GM18907 (cell line): ENCODE results near the gene DYRK1A.
"Not testable (repeated sequence)": the region's sequence is repeated elsewhere in the genome, so short reads cannot be mapped to it uniquely, and the experiment has no call there.

ENCODE experiments used
- ATAC-seq: cut with Tn5 transposase; IDR thresholded peaks from one replicate; pipeline ENCODE4 v1.9.1; 2021; ENCODE audit warnings: mild to moderate bottlenecking, moderate library complexity; ENCODE audit not compliant: unreplicated experiment

The DYRK1A gene

DNA sequence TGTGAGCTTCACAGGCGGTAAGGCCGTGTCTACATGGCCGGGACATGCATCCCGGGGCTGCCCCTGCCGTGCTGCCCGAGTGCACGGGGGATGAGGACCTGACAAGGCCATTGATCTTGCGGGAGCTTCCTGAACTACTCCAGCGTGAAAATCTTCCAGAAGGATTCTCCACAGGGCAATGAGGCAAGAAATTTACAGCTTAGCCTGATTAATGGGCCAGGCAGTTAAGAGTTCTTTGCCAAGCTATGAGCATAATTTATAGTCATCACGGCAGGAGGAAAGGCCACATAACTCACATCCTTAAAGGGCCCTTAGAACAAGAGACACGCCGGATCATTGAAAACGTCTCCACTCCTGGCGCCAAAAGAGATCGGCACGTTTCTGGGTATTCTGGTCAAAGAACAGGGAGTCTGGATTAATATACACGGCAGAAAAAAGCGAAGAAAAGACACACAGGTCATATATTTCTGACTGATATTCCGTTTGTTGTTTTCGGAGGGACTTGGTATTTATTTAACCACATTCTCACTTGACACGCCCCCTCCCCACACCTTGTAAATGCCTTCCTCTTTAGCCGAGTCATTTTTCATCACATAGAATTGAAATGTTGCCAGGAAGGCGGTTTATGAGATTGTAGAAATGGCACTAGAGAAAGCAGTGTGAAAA lies 180.5 kb downstream of the DYRK1A start:
- no peak for ATAC-seq

GRCh38 chr21:37547615-37548200 lies 181.1 kb downstream of the DYRK1A start:
- ATAC-seq = no peak

- no peak for ATAC-seq
These were observed 182.0 kb downstream of the DYRK1A start for GRCh38 chr21:37548521-37548981.

- not testable (repeated sequence) for ATAC-seq
These were observed 183.2 kb downstream of the DYRK1A start for GRCh38 chr21:37549730-37550129.

DNA sequence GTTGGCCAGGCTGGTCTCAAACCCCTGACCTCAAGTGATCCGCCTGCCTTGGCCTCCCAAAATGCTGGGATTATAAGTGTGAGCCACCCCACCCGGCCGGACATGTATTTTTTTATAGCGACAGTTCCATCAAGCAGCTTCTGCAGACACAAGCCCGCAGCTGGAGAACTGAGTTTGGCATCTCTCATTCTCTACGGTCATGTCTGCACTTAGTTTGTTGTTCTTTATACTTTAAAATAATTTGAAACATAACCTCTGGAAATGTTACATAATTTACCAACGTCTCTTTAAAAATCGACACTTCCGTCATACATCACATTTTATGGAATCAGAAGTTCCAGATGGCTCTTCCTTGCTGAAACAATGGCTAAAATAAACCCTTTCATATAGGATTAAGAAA lies 183.6 kb downstream of the DYRK1A start:
- no peak for ATAC-seq

GRCh38 chr21:37550618-37551330 lies 184.2 kb downstream of the DYRK1A start:
- ATAC-seq = no peak

DNA sequence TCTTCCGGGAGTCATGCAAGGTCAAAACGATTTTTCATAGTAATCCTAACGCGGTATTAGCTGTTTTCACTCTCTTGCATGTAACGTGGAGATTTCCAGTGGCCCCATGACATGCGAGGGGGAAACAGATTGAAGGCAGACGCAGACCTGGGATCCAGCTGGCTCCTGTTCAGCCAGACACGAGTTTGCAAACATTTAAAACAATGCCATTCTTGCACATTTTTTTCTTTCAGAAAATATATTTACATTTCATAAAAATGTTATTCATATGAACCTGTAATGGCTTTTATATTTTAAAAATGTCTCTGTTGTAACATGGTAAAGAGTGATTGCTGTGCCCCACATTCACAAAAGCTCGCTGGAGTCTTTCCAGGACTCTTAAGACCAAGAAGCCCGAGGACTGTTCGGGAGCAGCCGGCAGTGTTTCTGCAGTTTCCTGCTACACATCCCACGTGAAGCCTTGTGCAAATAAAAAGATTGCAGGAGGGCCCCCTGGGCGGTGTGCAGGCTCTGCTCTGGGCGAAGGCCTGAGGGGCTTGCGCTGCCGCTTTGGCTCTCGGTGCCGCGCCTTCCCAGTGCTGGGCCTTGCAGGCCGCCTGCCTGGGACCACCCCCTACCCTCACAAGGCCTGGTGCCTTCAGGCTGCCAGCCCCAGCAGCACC lies 184.9 kb downstream of the DYRK1A start:
- no peak for ATAC-seq

DNA sequence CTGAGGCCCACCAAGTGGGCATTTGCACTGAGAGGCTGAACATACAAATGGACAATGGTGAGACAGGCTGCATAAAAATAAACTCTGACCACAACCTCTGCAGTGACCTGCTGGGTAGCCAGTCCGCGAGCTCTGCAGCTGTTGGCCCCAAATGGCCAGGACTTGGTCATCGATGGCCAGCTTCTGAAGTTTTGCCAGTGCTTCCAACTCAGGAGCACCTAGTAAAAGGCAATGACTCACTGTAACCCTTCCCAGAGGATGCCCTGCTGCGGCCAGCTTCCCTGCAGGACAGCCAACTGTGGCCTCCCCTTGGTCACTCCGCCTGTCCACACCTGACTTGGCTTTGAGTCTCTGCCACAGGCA lies 185.4 kb downstream of the DYRK1A start:
- ATAC-seq = no peak

DNA sequence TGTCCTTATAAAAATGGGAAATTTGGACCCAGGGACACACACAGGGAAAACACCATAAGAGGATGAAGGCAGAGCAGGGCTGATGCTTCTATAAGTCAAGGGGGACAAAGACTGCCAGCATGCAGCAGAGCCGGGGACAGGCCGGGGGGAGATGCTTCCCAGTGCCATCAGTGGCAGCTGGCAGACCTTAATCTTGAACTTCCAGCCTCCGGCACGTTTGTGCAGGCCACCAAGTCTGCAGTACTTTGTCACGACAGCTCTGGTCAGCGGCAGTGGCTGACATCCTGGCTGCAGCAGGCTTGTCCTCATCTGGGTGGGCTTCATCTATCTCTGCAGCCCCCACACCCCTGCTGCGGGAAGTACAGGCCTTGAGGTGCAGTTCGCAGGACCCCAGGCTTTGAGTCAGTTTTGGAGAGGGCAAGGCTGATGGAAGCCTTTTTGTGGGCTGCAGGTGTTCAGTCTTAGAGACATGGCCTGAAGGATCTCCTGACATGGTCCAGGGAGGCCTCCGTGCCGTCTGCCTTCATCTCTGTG lies 186.0 kb downstream of the DYRK1A start:
- ATAC-seq = no peak

GRCh38 chr21:37553078-37553481 lies 186.5 kb downstream of the DYRK1A start:
- ATAC-seq = no peak

DNA sequence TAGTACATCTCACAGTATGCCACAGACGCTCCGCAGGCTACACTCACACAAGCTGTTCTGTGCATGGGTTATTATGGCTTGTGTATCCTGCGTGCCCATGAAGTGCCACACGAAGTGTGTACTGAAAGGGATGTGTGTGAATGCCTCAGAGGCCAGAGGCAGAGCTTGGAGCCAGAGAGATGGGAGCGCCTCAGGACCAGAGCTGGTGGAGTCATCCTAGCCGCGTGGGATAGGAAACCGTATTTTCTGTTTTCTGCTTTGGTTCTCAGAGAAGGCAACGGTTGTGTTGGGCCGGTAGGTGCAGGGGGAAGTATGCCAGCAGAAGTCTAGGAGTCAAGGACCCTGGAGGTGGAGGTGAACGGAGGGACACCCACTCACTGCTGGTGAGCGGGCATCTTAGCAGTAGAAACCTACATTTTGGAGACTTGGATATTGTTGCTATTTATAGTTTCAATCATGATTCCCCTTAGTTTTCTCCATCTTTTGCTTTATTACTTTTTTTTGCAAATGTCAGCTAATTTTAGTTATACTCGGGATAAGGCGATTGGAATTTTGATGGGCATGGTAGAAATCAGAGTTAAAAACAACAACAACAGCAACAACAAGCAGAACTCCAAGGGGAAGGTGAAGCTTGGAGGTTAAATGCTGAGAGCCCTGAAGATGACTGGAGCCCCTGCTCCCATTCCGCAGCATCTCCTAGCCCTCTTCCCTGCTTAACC lies 188.2 kb downstream of the DYRK1A start:
- ATAC-seq = no peak

GRCh38 chr21:37555672-37556261 lies 189.2 kb downstream of the DYRK1A start:
- ATAC-seq = no peak

DNA sequence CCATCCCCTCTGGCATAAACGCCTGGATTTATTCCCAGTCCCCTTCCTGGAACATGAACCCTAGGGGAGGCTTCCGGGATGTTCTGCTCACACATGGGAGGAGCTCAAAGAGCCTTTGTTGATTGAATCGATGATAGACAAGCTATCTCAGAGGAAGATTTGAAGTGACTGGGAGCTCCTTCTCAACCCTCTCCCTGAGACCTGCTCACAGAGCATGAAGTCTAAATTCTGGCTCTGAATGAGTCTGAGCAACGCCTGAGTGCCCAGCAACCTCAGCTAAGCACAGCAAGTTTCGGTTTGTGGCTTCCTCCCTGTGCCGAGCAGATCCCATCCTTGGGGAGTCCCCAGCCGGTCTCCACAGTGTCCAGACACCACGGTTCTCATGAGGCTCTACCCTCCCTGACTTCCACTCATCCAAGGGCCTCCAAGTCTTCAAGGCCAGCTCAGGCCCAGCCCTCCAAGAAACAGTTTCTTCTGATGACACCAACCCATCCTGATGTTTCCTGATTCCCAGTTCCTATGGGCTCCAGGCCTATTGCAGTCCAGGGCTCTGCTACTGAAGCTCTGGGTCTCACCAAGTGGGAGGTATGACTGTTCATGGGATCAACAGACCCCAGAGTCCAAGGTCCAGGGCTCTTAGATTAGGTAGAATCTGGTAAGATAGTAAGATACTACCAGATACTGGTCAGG lies 190.8 kb downstream of the DYRK1A start:
- peak; percentile 96 for ATAC-seq

DNA sequence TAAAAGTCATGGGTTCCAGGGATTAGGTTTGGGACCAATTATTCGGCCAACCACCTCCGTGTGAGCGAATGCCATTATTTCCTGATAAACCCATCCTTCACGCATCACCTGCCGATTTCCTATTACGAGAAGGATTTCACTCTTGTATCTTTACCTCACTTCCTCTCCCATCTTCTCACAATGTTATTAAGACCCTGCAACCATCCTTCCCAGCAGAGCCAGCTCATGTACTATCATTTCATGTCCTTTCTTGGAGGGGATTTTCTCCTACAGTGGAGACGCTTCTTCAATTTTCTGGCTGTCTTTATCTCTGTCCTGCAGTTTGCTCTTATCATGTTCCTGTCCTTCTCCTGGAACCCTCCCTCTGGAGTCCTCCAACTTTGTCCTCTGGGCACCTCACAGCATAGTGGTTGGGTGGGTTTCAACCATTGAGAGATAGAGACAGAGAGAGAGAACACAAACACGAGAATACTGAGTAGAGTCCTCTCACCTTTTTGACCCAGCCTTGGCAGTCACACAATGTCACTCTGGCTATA lies 192.2 kb downstream of the DYRK1A start:
- no peak for ATAC-seq

- no peak for ATAC-seq
These were observed 193.8 kb downstream of the DYRK1A start for GRCh38 chr21:37560385-37560784.

- no peak for ATAC-seq
These were observed 194.9 kb downstream of the DYRK1A start for GRCh38 chr21:37561506-37561905.

GRCh38 chr21:37561941-37562919 lies 195.7 kb downstream of the DYRK1A start:
- no peak for ATAC-seq

DNA sequence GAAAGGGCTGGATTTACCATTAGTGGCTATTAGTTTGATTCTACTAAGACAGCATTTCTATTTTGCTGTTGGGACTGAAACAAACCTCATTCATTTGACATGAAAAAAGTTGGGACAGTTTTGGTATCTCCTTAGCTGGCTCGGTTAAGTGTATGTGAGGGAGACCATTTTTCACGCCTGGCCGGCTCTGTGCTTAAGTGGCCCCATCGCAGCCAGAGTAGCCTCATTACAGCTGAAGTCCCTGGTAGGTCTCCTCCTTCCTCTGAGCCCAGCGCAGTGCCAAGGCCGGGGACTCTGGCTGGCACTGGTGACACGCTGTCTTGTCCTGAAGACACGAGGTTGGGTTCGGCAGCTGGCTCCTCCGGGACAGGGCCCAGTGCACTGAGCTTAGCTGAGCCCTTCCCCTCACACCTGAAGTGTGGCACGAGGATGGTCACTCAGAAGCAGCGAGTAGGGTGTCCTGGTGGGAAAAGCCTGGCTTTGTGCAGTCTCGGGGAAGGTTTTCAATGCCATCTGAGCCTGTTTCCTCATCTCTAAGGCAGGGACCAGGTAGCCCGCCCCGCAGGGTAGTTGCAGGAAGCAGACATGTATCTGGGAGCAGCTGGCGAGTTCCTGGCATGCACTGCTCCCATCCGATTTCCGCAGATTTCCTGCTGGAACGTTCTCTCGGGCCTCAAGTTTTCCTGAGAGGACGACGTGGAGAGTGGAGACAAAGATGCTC lies 196.5 kb downstream of the DYRK1A start:
- peak; percentile 16 for ATAC-seq
